Upper lobe of left lung (tissue), 4 donors: ENCODE measurements around the gene FAM20A.

Experiments used
- EP300 ChIP-seq, 4 donors: sonication (generic); formaldehyde crosslinking; IDR thresholded peaks; one replicate each; pipeline ENCODE4 v1.5.1; 2017; ENCODE audit warnings: antibody characterized with exemption in 4 of 4, control low read depth in 2 of 4
- POLR2A ChIP-seq, 4 donors: fragments of 450-650 bp; IDR thresholded peaks; one replicate each; pipeline ENCODE4 v1.5.1; 2016 to 2017; ENCODE audit warnings: antibody characterized with exemption in 4 of 4, mild to moderate bottlenecking in 2 of 4
- TF ChIP-seq, protein P1 (sequence below), 6 experiments: fragments of 450-650 bp in 4 of 6; fragments of 200-600 bp in 2 of 6; sonication (generic) in 2 of 6; IDR thresholded peaks; one replicate each; pipeline ENCODE4 v1.5.1; 2016 to 2019; ENCODE audit warnings: antibody characterized with exemption in 6 of 6

DNA sequence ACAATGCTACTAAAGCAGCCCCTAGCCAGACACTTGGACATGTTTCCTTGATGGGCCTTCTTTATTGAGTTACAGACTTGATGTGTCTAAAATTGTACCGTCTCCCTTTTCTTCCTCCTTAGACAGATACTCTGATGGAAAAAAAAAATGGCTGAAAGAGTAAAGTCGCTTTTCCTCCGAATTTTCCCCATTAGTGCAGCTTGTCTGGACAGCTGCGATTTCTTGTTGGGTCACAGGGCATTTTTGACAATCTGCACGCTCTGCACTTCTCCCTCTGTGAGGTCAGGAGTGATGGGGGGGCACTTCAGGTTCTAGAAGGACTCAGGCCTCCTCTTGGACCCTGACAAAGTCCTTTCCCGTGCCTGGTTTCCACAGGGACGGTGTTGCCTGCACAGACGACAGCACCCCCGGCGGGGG lies 89.9 kb downstream of the FAM20A start:
- TF ChIP-seq, protein P1, sequence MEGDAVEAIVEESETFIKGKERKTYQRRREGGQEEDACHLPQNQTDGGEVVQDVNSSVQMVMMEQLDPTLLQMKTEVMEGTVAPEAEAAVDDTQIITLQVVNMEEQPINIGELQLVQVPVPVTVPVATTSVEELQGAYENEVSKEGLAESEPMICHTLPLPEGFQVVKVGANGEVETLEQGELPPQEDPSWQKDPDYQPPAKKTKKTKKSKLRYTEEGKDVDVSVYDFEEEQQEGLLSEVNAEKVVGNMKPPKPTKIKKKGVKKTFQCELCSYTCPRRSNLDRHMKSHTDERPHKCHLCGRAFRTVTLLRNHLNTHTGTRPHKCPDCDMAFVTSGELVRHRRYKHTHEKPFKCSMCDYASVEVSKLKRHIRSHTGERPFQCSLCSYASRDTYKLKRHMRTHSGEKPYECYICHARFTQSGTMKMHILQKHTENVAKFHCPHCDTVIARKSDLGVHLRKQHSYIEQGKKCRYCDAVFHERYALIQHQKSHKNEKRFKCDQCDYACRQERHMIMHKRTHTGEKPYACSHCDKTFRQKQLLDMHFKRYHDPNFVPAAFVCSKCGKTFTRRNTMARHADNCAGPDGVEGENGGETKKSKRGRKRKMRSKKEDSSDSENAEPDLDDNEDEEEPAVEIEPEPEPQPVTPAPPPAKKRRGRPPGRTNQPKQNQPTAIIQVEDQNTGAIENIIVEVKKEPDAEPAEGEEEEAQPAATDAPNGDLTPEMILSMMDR (IDR thresholded peaks at IDR 0.05): peak in 1 of 6 experiments; percentile 39
- TF ChIP-seq POLR2A (IDR thresholded peaks at IDR 0.05): no peak
- TF ChIP-seq EP300 (IDR thresholded peaks at IDR 0.05): no peak
